HG03565 (cell line): ENCODE data around the gene SND1.

ENCODE experiments used
- ATAC-seq: cut with Tn5 transposase; IDR thresholded peaks from one replicate; pipeline ENCODE4 v1.9.1; 2021; ENCODE audit warnings: mild to moderate bottlenecking, moderate library complexity; ENCODE audit not compliant: unreplicated experiment

The SND1 gene

DNA sequence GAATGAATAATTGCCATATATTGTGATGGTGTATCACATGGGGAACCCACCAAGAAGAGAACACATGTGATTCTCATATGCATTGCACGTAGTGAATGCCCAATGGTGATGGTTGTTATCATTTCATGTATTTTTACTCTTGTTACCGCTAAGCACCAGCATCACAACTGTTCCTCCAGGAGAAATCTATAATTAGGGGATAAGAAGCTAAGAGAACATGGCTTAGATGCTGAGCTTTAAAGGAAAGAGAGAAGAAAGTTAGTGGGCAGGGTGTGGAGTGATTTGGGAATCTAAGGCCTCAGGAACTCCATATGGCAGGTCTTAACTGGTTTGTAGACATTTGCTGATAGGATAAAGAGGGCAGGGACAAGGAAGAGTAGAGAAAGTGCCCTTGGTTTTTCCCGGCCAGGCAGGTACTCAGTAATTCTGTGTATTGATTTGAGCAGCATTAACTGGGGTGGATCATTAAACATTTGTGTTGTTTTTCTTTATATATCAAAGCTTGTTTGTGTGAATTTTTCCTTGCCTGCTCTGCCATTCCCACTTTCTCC lies 233.3 kb downstream of the SND1 start:
- ATAC-seq: no peak

DNA sequence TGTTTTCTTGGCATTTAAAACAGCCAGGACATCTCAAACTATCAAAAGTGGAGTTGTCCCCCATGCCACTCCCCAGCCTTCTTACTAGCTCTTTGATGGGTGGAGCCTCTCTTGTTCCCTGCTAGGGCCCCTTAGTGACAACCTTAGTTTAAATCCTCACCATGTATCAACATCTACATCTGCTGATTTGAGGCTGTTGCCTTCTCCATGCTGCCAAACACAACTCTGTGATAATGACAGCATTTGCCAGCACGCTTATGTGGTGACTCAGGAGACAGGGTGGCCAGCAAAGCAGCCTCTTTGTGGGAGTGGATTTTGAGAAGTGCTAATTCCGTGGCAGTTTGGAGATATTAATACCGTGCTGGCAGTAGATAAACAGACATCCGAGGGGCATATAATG lies 233.8 kb downstream of the SND1 start:
- no peak for ATAC-seq

DNA sequence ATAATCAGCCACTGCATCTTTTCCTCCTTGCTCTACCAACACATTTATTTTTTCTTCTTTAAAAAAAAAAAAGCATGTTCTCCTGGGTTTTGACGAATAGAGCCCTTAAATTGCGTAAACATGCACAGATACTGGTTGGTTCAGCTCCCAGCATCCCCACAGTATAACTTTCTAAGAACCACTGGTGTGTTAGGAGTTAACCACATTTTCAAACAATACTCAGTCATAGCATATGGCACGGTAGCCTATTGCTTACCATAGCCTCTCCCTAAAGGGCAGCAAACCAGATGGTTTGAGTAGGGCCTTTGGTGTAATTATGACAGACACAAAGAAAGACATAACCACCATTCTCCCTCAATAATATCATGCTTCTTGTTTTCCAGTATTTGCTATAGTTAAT lies 234.3 kb downstream of the SND1 start:
- ATAC-seq: no peak

DNA sequence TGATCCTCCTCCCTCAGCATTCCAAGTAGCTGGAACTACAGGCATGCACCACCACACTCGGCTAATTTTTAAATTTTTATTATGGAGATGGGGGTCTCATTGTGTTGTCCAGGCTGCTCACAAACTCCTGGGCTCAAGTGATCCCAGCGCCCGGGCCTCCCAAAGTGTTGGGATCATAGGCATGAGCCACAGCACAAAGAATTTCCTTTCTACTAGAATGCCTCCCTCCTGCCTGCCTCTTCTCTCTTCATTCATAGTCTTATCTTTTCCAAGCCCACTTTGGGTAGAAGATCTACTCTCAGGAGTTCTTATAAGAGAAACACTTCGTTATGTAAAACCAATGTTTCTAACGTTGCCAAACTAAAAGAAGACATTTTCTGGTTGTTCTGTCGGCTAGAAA lies 235.1 kb downstream of the SND1 start:
- no peak for ATAC-seq

DNA sequence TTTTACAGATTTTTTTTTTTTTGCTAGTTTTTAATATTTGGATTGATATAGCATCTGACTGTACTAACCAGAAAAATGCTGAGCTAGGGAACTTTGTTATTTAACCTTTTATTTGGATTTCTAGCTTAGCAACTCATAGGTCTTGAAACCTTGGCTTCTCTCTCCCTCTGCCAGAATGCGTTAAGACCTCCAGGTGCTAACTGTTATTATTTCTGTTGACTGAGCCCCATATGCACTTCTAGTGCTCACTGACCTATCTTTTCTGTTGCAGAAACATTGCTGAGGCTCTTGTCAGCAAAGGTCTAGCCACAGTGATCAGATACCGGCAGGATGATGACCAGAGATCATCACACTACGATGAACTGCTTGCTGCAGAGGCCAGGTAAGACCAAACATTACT lies 235.6 kb downstream of the SND1 start:
- no peak for ATAC-seq

DNA sequence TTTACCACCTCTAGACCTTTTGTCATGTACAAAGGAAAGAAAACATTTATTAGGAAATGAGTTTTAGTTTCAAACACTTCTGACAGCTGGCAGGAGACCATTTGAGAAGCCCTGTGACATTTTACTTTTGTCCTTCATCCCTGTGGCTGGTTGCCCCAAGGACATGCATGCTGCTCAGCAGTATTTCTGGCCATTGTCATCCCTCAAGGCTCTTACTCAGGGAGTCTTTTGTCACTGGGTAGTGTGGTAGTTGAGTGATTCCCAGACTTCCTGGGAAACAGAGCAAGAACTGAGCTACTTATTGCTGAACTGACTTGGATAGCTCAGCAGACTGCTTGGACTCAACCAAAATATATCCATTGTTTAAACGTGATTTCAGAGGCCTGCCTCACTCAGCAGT lies 236.4 kb downstream of the SND1 start:
- ATAC-seq: no peak

DNA sequence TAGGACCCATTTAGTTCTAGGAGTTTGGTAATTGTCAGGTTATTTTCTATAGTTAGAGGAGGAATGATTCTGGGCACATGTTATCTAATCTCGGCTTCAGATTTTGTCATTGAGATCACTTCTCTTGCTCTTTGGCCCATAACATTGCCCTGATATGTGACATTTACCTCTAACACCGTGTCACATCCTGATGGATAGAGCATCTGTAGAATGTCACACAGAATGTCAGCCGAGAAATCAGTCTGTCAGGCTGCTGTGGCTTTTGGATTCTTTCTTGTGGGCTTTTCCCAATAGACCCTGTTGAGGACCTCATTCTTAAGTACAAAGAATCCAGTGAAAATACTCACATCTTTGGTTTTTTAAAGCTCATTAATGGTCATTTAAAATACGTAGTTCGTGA lies 236.8 kb downstream of the SND1 start:
- ATAC-seq: no peak

DNA sequence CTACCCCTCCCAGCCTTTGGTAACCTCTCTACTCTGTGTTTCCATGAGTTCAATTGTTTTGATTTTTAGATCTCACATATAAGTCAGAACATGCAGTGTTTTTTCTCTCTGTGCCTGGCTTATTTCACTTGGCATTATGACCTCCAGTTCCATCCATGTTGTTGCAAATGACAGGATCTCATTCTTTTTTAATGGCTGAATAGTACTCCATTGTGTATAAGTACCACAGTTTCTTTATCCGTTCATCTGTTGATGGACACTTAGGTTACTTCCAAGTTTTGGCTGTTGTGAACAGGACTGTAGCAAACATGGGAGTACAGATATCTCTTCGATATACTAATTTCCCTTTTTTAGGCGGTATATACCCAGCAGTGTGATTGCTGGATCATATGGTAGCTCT lies 237.7 kb downstream of the SND1 start:
- ATAC-seq: no peak

DNA sequence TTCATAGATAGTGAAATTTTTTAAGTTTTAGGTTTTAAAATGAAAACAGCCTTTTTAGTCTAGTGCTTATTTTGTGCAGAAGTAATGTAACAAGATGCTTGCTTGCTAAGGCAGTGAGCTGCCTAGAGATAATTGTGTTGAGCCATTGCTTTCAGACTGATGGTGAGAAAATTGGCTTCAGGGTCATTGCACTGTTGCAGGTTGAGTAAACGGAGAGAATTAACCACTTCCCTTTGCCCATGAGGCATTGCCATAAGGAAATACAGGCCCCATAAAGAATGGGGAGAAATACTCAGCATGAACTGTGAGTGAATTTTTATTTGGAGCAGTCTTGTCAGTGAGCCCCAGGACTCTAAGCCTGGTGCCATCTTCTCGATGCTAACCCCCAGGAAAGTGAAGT lies 238.7 kb downstream of the SND1 start:
- no peak for ATAC-seq

DNA sequence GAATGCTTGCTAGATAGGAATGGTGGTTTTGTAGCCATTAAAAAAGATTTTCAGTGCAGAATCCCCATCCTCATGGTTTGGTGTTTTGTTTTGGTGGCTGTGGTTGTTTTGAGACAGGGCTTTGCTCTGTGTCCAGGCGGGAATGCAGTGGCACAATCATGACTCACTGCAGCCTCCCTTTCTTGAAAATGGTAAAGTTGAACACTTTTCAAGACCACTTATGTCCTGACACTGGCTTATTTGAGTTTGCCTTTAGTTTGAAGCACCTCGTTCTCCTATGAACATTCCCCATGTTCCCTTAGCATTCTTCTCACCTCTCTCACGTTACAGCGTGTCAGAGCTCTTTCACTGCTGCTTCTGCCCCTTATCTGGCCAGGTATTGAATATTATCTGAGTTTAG lies 239.2 kb downstream of the SND1 start:
- ATAC-seq: no peak

DNA sequence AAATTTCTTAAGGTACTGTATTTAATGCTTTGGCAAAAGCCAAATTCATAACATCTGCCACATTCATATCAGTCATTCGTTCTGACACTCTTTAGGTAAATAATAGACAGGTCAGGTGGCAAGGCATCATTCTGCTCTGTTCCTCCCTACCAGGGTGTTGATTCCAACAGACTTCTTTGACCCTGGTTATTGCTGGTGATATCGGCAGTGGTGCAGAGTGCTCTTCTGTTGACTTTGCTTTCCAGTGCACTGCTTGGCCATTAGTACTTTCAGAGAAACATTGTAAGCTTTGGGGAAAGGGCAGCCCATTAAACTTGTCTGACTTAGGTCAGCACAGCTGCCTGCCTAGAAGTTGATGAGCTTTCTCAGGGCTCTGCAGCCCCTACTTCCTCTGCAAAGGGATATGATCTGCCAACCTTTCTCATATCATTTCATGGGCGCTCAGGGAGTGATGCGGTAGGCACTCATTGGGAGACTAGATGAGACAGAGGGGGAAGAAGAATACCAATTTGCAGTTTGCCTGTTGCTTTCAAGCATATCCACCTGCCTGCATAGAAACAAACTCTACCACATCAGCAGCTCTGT lies 240.0 kb downstream of the SND1 start:
- ATAC-seq: no peak

DNA sequence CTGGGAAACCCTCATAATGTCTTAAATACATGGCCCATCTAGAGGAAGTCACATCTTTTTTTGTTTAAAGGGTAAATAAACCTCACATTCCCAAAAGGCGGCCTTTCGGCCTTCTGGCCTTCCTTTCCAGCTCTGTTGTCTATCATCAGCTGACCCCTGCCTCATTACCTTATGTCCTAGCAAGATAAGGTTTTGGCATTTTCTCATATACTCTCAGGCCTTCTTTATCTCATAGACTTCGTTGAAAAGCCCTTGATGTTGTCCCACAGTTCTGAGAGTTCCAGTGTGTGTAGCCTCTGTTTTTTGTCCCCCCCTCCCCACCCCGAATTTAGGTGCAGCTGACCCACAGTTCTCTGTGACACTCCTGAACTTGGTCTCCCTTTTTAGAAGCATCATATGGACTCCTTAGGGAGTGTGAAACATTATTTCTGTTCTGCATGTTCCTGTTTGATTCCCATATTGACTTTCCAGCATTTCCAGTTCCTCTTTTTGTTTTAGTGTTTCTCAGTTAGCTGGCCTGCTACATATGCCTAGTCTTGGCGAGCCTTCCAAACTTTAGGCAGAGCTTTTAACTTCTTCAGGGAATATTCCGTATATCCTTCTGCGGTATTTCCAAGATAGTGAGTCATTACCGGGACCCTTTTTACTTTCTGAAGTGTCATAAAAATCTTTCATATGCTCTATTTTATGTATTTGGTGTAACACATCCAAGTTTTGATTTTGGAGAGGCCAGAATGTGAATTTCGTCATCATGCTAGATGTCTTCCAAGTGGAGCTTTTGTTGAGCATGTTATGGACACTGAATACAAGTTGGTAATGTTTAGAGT lies 240.7 kb downstream of the SND1 start:
- no peak for ATAC-seq

DNA sequence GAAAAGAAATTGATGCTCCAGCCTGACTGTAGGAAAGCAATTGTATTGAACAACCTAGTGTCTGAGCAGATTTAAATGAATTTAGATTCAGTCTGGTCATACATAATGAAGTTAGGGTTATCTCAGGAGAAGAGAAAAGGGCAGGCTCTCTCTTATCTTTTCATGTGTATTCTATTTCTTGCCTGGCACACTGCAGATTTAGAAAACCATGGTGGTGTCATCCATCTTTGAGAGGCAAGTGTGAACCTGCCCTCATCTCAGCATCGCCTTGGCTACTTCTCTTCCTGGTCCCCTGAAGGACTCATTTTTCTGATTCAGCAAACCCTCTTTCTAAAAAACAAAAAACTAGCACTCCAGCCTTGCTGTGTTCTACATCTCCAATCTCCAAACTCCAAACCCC lies 241.6 kb downstream of the SND1 start:
- ATAC-seq: no peak

DNA sequence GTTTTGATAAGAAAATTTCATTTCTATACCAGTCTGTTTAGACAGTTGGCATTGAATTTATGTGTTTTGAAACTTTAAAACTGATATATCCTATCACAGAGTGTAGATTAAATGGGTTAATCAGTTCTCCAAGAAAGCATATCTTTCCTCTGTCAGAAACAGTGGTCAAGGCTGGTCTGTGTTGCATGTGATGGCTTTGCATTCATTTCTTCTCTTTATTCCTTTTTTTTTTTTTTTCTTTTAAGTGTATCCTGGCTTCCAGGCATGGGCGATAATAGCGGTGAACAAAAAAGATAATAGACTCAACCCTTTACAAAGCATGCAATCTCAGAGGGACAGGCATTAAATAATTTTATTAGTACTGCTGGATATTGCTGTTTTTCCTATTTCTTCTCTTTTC lies 242.6 kb downstream of the SND1 start:
- no peak for ATAC-seq

DNA sequence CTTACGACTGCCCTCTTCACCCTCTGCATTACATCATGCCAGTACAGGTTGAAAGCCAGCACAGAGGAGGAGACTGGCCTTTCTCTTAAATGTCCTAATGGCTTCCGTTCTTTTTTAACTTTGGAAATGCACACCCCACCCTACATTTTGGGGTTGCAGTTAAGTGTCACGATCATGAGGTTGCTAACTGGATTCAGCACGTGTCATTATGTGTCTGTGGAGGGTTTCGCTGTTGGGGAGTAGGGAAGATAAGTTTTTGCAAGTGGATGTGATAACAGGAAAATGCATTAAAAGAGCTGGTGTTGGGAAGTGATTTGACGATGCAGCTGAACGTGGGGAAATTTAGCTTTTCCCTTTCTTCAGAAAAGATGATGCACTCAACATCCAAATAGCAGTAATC lies 243.4 kb downstream of the SND1 start:
- no peak for ATAC-seq

DNA sequence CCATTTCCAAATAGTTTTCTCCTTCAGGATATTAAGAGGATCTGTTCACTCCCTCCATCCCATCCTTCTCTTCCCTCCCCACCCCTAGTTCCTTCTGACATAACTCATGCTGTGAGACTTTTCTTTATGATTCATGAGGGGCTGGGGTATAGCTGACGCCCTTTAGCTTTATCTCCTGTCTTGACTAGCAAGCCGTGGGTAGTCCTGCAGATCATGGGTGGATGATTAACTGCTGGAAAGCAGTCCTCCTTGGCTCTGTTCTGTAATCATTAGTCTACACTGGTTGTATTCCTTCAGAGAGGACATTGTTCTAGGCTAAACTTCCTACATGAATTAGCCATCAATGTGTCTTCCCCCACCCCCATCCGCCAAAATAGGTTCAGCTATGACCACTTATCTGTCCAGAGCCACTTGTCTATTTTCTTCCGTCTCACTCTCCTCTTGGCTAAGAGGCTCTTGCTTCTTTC lies 243.9 kb downstream of the SND1 start:
- no peak for ATAC-seq

DNA sequence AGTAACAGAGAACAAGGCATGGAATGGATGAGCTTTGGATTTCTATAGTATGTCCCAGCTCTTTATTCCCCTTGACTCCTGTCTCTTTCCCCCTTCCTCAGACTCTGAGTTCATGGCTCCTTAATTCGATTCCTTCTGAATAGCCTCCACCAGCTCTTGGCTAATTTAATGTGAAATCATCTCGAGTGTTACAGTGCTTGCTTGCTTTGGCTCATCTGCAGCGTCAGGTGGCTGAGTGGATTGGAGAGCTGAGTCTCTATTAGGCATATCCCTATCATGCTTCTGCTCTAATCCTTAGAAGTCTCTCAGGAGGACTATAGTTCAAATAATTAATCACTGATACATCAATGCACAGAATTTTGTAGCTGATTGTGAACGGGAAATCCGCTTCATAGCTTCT lies 244.7 kb downstream of the SND1 start:
- no peak for ATAC-seq

DNA sequence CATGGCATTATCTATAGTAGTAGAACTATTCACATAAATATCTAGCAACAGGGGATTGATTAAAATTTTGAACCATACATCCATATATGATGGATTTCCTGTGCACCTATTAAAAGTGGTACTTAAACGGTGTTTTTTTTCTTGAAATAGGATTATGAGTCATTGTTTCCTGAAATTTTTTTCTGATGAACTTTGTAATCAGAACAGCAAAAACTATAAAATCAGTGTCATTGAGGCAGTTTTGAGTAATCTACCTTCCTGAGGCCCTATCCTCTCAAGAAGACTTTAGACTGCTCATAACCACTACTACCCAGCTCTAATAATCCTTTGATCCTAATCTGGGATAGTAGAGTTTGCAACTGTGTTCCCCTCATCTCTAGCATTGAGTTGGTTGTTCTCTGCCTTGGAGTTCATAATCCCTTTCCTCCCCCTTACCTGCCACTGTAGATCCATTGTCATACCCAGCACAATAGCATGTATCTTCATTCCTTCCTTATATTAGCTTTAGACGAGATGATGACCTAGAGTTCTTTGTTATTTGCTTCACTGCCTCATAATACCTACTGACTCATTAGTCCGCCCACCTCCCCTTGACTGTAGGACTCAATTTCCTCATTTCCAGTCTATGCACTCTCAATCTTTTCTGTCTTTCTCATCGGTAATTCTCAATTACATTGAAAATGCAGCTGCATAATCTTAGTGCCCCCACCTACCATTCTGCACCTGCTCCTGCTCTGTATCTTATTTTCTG lies 245.9 kb downstream of the SND1 start:
- no peak for ATAC-seq

DNA sequence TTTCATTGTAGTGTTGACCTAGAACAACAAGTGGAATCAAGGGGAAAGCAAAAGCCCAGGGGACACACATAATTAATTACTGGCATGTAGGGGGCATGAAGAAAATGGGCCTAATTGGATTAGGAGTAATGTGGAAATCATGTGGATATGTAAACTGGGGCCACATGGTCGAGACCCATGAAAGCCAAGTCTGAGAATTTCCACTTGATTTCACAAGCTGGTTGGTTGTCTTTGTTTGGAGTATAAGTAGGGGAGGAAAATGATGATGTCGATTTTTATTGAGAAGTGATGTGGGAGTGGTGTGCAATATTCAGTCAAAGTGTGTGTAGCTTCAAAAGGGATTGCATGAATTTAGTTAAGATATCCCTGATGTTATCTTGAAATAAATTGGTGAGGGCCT lies 247.4 kb downstream of the SND1 start:
- ATAC-seq: no peak

DNA sequence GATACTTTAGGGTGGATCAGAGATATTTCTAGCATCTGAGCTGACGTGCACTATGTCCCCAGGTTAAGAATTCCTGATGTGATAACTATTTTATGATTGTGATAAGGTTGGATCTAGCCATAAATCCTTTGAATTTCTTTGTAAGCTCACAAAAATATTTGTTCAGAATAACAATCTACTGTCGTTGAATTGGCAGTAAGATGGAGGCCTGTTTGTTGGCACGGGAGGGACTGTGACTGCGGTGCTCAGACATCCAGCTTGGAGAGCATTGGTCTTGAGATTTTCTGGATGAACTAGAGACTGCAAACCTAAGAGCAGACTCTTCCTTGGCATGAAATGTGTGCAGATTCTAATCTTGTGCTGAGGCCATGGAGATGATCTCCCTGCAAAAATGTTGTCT lies 248.1 kb downstream of the SND1 start:
- ATAC-seq: no peak

DNA sequence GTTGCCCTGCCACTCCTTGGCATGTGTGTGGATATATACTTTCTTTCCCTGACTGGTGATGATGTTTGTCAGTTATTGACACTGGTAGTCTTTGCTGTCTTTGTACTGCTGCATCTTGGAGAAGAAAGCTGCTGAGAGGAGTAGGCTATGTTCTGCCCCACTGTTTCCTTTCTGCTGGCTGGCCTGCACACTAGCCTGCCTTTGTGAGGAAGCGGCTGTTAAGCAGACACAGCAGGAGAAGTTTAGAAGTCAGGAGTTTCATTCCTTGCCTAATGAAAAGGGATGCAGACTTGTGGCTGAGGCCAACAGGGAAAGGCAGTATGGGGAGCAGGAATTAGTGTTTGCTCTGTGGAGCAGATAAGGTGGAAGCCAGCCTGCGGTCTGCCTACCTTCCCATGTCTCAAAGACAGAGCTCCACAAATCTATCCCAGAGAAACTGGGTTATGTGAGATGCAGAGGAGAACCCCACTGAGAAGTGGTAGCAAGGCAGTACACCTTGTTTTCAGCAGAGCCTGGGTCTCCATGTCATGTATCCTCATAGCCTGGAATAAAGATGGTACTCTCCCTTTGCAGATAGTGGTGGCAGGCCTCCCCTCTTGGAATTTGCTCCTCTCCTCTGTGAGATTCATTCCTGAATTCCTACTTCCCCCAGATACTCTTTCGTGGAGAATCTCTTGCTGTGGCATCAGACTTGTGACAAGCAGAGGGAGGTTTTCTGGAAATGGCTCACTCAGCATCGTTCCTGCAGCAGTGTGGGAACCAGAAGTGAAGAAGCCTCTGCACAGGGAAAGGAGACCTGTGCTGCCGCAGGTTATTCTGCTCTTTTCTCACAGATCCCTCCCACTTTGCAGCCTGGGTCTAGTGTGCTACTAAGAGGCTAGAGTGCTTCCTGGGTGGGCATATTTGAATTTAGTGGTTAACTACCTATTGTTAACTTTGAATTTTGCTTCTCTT lies 249.0 kb downstream of the SND1 start:
- no peak for ATAC-seq
